Liver (tissue), 9 donors: ENCODE results near the gene WHAMM. TPM values are rescaled to one million over a fixed set of nuclear protein-coding genes. Genes with fewer than 3 reads are reported as not detected.
A peak's percentile ranks its signal among the peaks of the same experiment; 100 is the strongest.

ENCODE experiments used
- DNase-seq: peaks from one replicate; pipeline ENCODE4 v3.0.0-alpha.2; 2017; ENCODE audit warnings: low spot score
- H3K27ac ChIP-seq, 2 donors: one replicate each; pipeline ENCODE4 v1.7.0; 2013; ENCODE audit warnings: inconsistent platforms in 2 of 2, low read length in 2 of 2, control low read depth in 1 of 2, low read depth in 1 of 2, mild to moderate bottlenecking in 1 of 2
- H3K27me3 ChIP-seq, 4 donors: one replicate each; pipeline versions ENCODE4 v1.6.1 to v1.7.0; 2013; ENCODE audit warnings: low read length in 3 of 4, inconsistent platforms in 1 of 4, mild to moderate bottlenecking in 1 of 4, moderate library complexity in 1 of 4; ENCODE audit not compliant: control insufficient read depth in 4 of 4, insufficient read depth in 4 of 4
- H3K36me3 ChIP-seq, 4 donors: one replicate each; pipeline versions ENCODE4 v1.6.1 to v1.7.0; 2013; ENCODE audit warnings: low read length in 3 of 4, mild to moderate bottlenecking in 3 of 4, low read depth in 1 of 4, moderate library complexity in 1 of 4; ENCODE audit not compliant: control insufficient read depth in 4 of 4, insufficient read depth in 3 of 4
- H3K4me1 ChIP-seq, 4 donors: one replicate each; pipeline versions ENCODE4 v1.6.1 to v1.7.0; 2013; ENCODE audit warnings: low read length in 3 of 4, mild to moderate bottlenecking in 3 of 4, moderate library complexity in 1 of 4; ENCODE audit not compliant: control insufficient read depth in 4 of 4, insufficient read depth in 4 of 4
- H3K4me3 ChIP-seq, 3 donors: one replicate each; pipeline versions ENCODE4 v1.6.1 to v1.7.0; 2013; ENCODE audit warnings: low read length in 3 of 3, control low read depth in 1 of 3, low read depth in 1 of 3, mild to moderate bottlenecking in 1 of 3
- H3K9ac ChIP-seq, 2 donors: one replicate each; pipeline ENCODE4 v1.7.0; 2013; ENCODE audit warnings: low read length in 2 of 2, mild to moderate bottlenecking in 2 of 2, moderate library complexity in 2 of 2, control low read depth in 1 of 2, low read depth in 1 of 2
- H3K9me3 ChIP-seq, 4 donors: one replicate each; pipeline versions ENCODE4 v1.6.1 to v1.7.0; 2013; ENCODE audit warnings: low read length in 3 of 4; ENCODE audit not compliant: control insufficient read depth in 4 of 4
- ATF3 ChIP-seq: IDR thresholded peaks from 2 replicates; pipeline ENCODE4 v1.6.1; 2016; ENCODE audit warnings: antibody characterized with exemption
- CTCF ChIP-seq: fragments of 150-350 bp; IDR thresholded peaks from 2 replicates; pipeline ENCODE4 v1.5.1; 2017; ENCODE audit warnings: improper control_type of control experiment, low read depth, low read length; ENCODE audit not compliant: missing input control
- EGR1 ChIP-seq, 2 donors: IDR thresholded peaks; 2 replicates each; pipeline ENCODE4 v1.6.1; 2016 to 2018; ENCODE audit warnings: antibody characterized with exemption in 2 of 2, low read depth in 2 of 2
- FOXA1 ChIP-seq: IDR thresholded peaks from 2 replicates; pipeline ENCODE4 v1.6.1; 2016; ENCODE audit warnings: antibody characterized with exemption
- FOXA2 ChIP-seq: IDR thresholded peaks from 2 replicates; pipeline ENCODE4 v1.6.1; 2016; ENCODE audit warnings: antibody characterized with exemption
- GABPA ChIP-seq, 2 donors: IDR thresholded peaks in 1 of 2; conservative IDR thresholded peaks in 1 of 2; 2 replicates each; pipeline ENCODE4 v1.6.1; 2016; ENCODE audit warnings: antibody characterized with exemption in 2 of 2, mild to moderate bottlenecking in 1 of 2, moderate library complexity in 1 of 2
- HNF4A ChIP-seq, 2 donors: conservative IDR thresholded peaks; 2 replicates each; pipeline ENCODE4 v1.6.1; 2016; ENCODE audit warnings: antibody characterized with exemption in 2 of 2, mild to moderate bottlenecking in 2 of 2
- HNF4G ChIP-seq: IDR thresholded peaks from 2 replicates; pipeline ENCODE4 v1.6.1; 2016; ENCODE audit warnings: antibody characterized with exemption
- JUND ChIP-seq, 2 donors: IDR thresholded peaks; 2 replicates each; pipeline ENCODE4 v1.6.1; 2016; ENCODE audit warnings: antibody characterized with exemption in 2 of 2
- MAX ChIP-seq: IDR thresholded peaks from 2 replicates; pipeline ENCODE4 v1.6.1; 2016; ENCODE audit warnings: antibody characterized with exemption
- NR2F2 ChIP-seq: IDR thresholded peaks from 2 replicates; pipeline ENCODE4 v1.6.1; 2016; ENCODE audit warnings: antibody characterized with exemption
- RAD21 ChIP-seq, 2 donors: IDR thresholded peaks; 2 replicates each; pipeline ENCODE4 v1.6.1; 2016; ENCODE audit warnings: antibody characterized with exemption in 2 of 2, mild to moderate bottlenecking in 2 of 2
- REST ChIP-seq: IDR thresholded peaks from 2 replicates; pipeline ENCODE4 v1.6.1; 2016; ENCODE audit warnings: antibody characterized with exemption, mild to moderate bottlenecking
- RXRA ChIP-seq, 2 donors: IDR thresholded peaks; 2 replicates each; pipeline ENCODE4 v1.6.1; 2017 to 2018; ENCODE audit warnings: antibody characterized with exemption in 2 of 2, mild to moderate bottlenecking in 1 of 2
- SP1 ChIP-seq: IDR thresholded peaks from 2 replicates; pipeline ENCODE4 v1.6.1; 2018; ENCODE audit warnings: antibody characterized with exemption, mild to moderate bottlenecking
- TAF1 ChIP-seq: conservative IDR thresholded peaks from 2 replicates; pipeline ENCODE4 v1.6.1; 2016; ENCODE audit warnings: antibody characterized with exemption, mild to moderate bottlenecking
- YY1 ChIP-seq: IDR thresholded peaks from 2 replicates; pipeline ENCODE4 v1.6.1; 2016; ENCODE audit warnings: antibody characterized with exemption, mild to moderate bottlenecking
- ZBTB33 ChIP-seq: IDR thresholded peaks from 2 replicates; pipeline ENCODE4 v1.6.1; 2016; ENCODE audit warnings: antibody characterized with exemption
- whole genome bisulfite sequencing: extraction: QIAGEN DNeasy Blood & Tissue Kit; methylation state at CpG from one replicate; pipeline ENCODE4 v1.1.7; 2013; 5-methylcytosine and 5-hydroxymethylcytosine counted together
- polyA plus RNA-seq, 2 donors: library from polyadenylated mRNA; stranded (reverse) in 1 of 2; unstranded in 1 of 2; fragments of 200-250 nt in 1 of 2; fragments of >200 nt in 1 of 2; fragmentation: Nextera tagmentation in 1 of 2; extraction: Ambion mirVana in 1 of 2; gene quantifications; one replicate each; pipeline versions ENCODE4 v1.2.1 to v1.2.3, GENCODE V29; 2013 to 2015
- total RNA-seq, 2 donors: library from RNA; depleted of rRNA; stranded (reverse); fragments of >200 nt; gene quantifications; one replicate each; pipeline ENCODE4 v1.2.3, GENCODE V29; 2014
- donor health status: healthy.
- donor health status: healthy.
- donor health status: healthy.
- donor health status: healthy.
- donor health status: healthy.

WHAMM gene
- total RNA-seq (1 to 10 TPM; 3.8 to 4.0 TPM), polyA plus RNA-seq (1 to 10 TPM; 2.5 TPM)

GRCh38 chr15:82809308-82810060 lies at the start of gene WHAMM:
Gene WHAMM (plus strand): TSS chr15:82809628. CDS start chr15:82809727, 99 bp downstream.
- peak; percentile 93 for TF ChIP-seq YY1
- TF ChIP-seq RXRA (IDR thresholded peaks at IDR 0.05): peak in 1 of 2 donors; percentile 34
- TF ChIP-seq MAX: peak; percentile 9
- TF ChIP-seq HNF4G: no peak
- peak; percentile 23 for TF ChIP-seq ZBTB33
- peak; percentile 97 for TF ChIP-seq SP1
- peak in 1 of 2 donors; percentile 29 for TF ChIP-seq JUND (IDR thresholded peaks at IDR 0.05)
- TF ChIP-seq EGR1 (IDR thresholded peaks at IDR 0.05; ENCODE audit: low read depth in 2 of 2): no peak
- peak; percentile 80 for TF ChIP-seq TAF1
- TF ChIP-seq FOXA2: no peak
- TF ChIP-seq CTCF: no peak
- TF ChIP-seq REST: peak; percentile 77
- peak in 1 of 2 donors; percentile 75 for TF ChIP-seq GABPA (IDR thresholded peaks at IDR 0.05 in 1 of 2, conservative IDR thresholded peaks at IDR 0.05 in 1 of 2)
- TF ChIP-seq RAD21 (IDR thresholded peaks at IDR 0.05): peak in 1 of 2 donors; percentile 17
- TF ChIP-seq NR2F2: peak; percentile 44
- TF ChIP-seq ATF3: peak; percentile 28
- TF ChIP-seq HNF4A (conservative IDR thresholded peaks at IDR 0.05): peak in 1 of 2 donors; percentile 29
- no peak for TF ChIP-seq FOXA1
- Histone ChIP-seq H3K4me1 (peaks cover 2 to 19% (median 10%) of the 10 kb centered on the region in 4 donors), H3K9me3 (no peaks in the 10 kb centered on the region), H3K4me3 (peak within 1 kb of the TSS; percentile 81 to 98 (median 90)), H3K36me3 (peaks cover 0 to 11% (median 9%) of the 10 kb centered on the region in 4 donors), H3K27me3 (no peaks in the 10 kb centered on the region), H3K27ac (peak within 1 kb of the TSS; percentile 92 to 98), H3K9ac (peak within 1 kb of the TSS; percentile 67 to 90)
- DNase-seq: peak; percentile 98
- WGBS: under 1% methylated on average over 67 of the region's 67 CpGs
